Measurements from ENCODE around the gene ARHGEF28. TPM values are rescaled to one million over a fixed set of nuclear protein-coding genes. Genes with fewer than 3 reads are reported as not detected.

Gene ARHGEF28
- polyA plus RNA-seq, 3 donors: not detected

DNA sequence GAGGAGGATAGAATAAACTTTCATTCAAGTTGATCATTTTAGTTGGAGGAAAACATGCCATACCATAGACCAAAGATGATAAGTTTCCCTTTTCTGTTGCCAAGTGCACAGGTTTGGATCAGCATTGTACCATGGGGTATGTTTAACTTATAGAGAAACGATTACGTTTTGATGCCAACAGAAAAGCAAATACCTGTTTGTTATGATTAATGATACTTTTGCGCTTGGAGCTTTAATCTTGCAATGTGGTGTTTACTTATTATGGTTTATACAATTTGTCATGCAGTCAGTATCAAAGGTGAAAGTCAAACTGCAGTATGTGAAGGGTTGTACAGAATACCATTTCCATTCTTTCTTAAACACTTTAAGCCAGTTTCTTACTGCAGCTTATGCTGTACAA lies 13.2 kb upstream of the ARHGEF28 start:
- Histone ChIP-seq H3K4me2 (replicated peaks; ENCODE audit: extremely low read depth, low read length, poor library complexity, severe bottlenecking) (no peak overlapping the region), H3K9ac (ENCODE audit: insufficient read depth, low read length, poor library complexity, severe bottlenecking) (no peak overlapping the region), H3K4me3 (replicated peaks in 1 of 3; ENCODE audit: low read depth in 2 of 3, low read length in 3 of 3) (no peak overlapping the region), H3K4me1 (ENCODE audit: control insufficient read depth in 1 of 2, insufficient read depth in 2 of 2, low read length in 2 of 2) (no peaks in the 10 kb centered on the region), H3K79me2 (ENCODE audit: insufficient read depth, low read length) (no peaks in the 10 kb centered on the region), H4K20me1 (ENCODE audit: insufficient read depth, low read length) (no peaks in the 10 kb centered on the region), H3K27me3 (ENCODE audit: control insufficient read depth in 2 of 2, insufficient read depth in 2 of 2, low read length in 2 of 2) (no peaks in the 10 kb centered on the region), H3K9me3 (replicated peaks in 1 of 2; ENCODE audit: control insufficient read depth in 1 of 2, insufficient read depth in 1 of 2, low read length in 2 of 2) (peaks cover 0 to 4% of the 10 kb centered on the region in 2 donors), H3K36me3 (replicated peaks in 1 of 2; ENCODE audit: control insufficient read depth in 1 of 2, insufficient read depth in 2 of 2, low read length in 2 of 2) (no peaks in the 10 kb centered on the region), H3K27ac (ENCODE audit: low read depth in 1 of 2, low read length in 2 of 2) (no peak overlapping the region), H2AFZ (ENCODE audit: insufficient read depth, low read depth, low read length, poor library complexity, severe bottlenecking) (no peak overlapping the region)
- Mint-ChIP-seq H3K36me3 (no peaks in the 10 kb centered on the region), H3K4me3 (no peak overlapping the region), H3K4me1 (no peaks in the 10 kb centered on the region), H3K9me3 (peaks cover 0 to 12% (median 8%) of the 10 kb centered on the region in 7 donors), H3K27ac (no peak overlapping the region), H3K27me3 (ENCODE audit: low read depth in 3 of 3) (peaks cover 2 to 10% (median 5%) of the 10 kb centered on the region in 3 donors)
- intact Hi-C loops (cut with micrococcal nuclease): no loop called here
- DNase-seq: no peak
- WGBS (ENCODE audit: insufficient coverage): no CpG with 5 or more reads among the region's 3 CpGs
- TF ChIP-seq, protein P1, sequence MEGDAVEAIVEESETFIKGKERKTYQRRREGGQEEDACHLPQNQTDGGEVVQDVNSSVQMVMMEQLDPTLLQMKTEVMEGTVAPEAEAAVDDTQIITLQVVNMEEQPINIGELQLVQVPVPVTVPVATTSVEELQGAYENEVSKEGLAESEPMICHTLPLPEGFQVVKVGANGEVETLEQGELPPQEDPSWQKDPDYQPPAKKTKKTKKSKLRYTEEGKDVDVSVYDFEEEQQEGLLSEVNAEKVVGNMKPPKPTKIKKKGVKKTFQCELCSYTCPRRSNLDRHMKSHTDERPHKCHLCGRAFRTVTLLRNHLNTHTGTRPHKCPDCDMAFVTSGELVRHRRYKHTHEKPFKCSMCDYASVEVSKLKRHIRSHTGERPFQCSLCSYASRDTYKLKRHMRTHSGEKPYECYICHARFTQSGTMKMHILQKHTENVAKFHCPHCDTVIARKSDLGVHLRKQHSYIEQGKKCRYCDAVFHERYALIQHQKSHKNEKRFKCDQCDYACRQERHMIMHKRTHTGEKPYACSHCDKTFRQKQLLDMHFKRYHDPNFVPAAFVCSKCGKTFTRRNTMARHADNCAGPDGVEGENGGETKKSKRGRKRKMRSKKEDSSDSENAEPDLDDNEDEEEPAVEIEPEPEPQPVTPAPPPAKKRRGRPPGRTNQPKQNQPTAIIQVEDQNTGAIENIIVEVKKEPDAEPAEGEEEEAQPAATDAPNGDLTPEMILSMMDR (IDR thresholded peaks at IDR 0.05): no peak

DNA sequence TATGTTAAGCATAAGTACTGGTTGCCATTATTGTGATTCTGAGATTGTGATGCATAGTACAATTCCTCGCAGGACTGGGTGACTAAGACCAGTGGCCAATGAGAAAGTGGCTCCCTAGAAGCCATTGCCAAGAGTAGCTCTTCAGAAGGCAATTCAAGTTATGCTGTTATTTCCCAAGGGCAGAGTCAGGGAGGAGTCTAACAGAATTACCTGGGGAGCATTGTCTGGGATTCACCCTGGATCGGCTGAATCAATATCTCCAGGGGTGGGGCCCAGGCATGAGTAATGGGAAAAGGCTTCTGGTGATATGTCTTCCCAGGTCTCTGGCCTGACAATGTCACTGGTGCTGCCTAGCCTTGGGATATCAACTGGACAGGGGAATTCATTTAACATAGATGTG lies 10.9 kb upstream of the ARHGEF28 start:
- Histone ChIP-seq H3K79me2 (ENCODE audit: insufficient read depth, low read length) (no peaks in the 10 kb centered on the region), H3K9me3 (replicated peaks in 1 of 2; ENCODE audit: control insufficient read depth in 1 of 2, insufficient read depth in 1 of 2, low read length in 2 of 2) (peaks cover 0 to 4% of the 10 kb centered on the region in 2 donors), H4K20me1 (ENCODE audit: insufficient read depth, low read length) (no peaks in the 10 kb centered on the region), H3K4me3 (replicated peaks in 1 of 3; ENCODE audit: low read depth in 2 of 3, low read length in 3 of 3) (no peak overlapping the region), H3K4me1 (ENCODE audit: control insufficient read depth in 1 of 2, insufficient read depth in 2 of 2, low read length in 2 of 2) (no peaks in the 10 kb centered on the region), H2AFZ (ENCODE audit: insufficient read depth, low read depth, low read length, poor library complexity, severe bottlenecking) (no peak overlapping the region), H3K4me2 (replicated peaks; ENCODE audit: extremely low read depth, low read length, poor library complexity, severe bottlenecking) (no peak overlapping the region), H3K27me3 (ENCODE audit: control insufficient read depth in 2 of 2, insufficient read depth in 2 of 2, low read length in 2 of 2) (no peaks in the 10 kb centered on the region), H3K9ac (ENCODE audit: insufficient read depth, low read length, poor library complexity, severe bottlenecking) (no peak overlapping the region), H3K27ac (ENCODE audit: low read depth in 1 of 2, low read length in 2 of 2) (no peak overlapping the region), H3K36me3 (replicated peaks in 1 of 2; ENCODE audit: control insufficient read depth in 1 of 2, insufficient read depth in 2 of 2, low read length in 2 of 2) (no peaks in the 10 kb centered on the region)
- intact Hi-C loops (cut with micrococcal nuclease): no loop called here
- peaks cover 2 to 6% (median 3%) of the 10 kb centered on the region in 3 donors for H3K27me3 Mint-ChIP-seq (ENCODE audit: low read depth in 3 of 3)
- 94% methylated on average over 2 of the region's 2 CpGs for WGBS (ENCODE audit: insufficient coverage)
- TF ChIP-seq, protein P1 (IDR thresholded peaks at IDR 0.05): no peak
- no peaks in the 10 kb centered on the region for H3K36me3 Mint-ChIP-seq
- no peak for DNase-seq
- H3K4me3 Mint-ChIP-seq: no peak overlapping the region
- H3K4me1 Mint-ChIP-seq: no peaks in the 10 kb centered on the region
- H3K9me3 Mint-ChIP-seq: peaks cover 0 to 12% (median 8%) of the 10 kb centered on the region in 7 donors
- H3K27ac Mint-ChIP-seq: no peak overlapping the region

Data from CD14-positive monocyte (primary cell).